ENCODE data around the gene CNTNAP2. TPM values are rescaled to one million over a fixed set of nuclear protein-coding genes. Genes with fewer than 3 reads are reported as not detected.

CNTNAP2 gene
- total RNA-seq, 4 donors from 2014 or later: 0.91 to 16.0 TPM; not detected in 2

DNA sequence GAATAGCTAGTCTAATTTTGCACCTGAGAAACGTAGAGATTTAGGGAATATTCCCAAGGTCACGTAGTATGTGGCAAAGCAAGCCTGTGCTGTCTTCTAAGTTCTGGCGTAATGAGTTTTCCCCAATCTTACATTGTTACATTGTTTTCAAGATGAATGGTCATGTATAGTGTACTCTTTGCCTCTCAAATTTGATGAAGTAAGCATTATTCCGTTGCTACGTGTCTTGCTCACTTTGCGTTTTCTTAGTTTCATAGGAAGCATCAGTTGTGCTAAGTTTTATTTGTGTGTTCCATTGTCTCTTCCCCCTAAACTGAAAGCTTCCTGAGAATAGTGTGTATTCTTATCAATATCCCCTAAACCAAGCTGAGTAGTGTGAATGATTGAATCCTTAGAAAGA, 1836.3 kb downstream of the CNTNAP2 start:
- no peak for DNase-seq
- no peak for TF ChIP-seq POLR2A (IDR thresholded peaks at IDR 0.05)
- TF ChIP-seq, protein P1, sequence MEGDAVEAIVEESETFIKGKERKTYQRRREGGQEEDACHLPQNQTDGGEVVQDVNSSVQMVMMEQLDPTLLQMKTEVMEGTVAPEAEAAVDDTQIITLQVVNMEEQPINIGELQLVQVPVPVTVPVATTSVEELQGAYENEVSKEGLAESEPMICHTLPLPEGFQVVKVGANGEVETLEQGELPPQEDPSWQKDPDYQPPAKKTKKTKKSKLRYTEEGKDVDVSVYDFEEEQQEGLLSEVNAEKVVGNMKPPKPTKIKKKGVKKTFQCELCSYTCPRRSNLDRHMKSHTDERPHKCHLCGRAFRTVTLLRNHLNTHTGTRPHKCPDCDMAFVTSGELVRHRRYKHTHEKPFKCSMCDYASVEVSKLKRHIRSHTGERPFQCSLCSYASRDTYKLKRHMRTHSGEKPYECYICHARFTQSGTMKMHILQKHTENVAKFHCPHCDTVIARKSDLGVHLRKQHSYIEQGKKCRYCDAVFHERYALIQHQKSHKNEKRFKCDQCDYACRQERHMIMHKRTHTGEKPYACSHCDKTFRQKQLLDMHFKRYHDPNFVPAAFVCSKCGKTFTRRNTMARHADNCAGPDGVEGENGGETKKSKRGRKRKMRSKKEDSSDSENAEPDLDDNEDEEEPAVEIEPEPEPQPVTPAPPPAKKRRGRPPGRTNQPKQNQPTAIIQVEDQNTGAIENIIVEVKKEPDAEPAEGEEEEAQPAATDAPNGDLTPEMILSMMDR (IDR thresholded peaks at IDR 0.05): no peak
- Histone ChIP-seq H3K27ac (no peak overlapping the region), H3K4me1 (no peaks in the 10 kb centered on the region), H3K27me3 (no peaks in the 10 kb centered on the region), H3K36me3 (no peaks in the 10 kb centered on the region), H3K4me3 (no peak overlapping the region), H3K9me3 (no peaks in the 10 kb centered on the region)
- intact Hi-C loops (cut with DNase I; ENCODE audit: low total_unique reads): no loop called here

DNA sequence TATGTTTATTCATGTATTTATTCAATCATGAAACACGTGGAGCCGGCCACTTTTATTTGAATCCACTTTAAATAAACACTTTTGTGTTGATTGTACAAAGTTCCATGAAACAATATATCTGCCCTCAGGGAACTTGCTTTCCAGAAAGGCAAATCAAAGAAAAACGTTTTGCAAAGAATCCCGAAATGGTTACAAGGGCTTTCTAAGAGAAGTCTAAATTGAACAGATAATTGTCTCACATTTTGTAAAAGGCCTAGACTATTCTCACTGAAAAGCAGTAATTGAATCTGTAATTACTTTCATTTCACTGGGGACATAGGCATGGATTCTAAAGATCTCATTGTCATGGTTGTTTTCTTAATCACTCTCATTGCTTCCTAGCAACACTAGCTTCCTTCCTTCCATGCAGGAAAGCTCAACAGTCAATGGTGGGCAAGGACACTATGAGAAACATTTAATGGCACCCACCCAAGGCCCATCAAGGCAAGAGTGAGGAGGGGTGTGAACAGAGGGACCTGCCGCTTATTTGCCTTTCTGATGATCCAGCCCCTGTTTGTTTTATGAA, 1851.5 kb downstream of the CNTNAP2 start:
- no peak overlapping the region for H3K27ac ChIP-seq
- no peak for TF ChIP-seq POLR2A (IDR thresholded peaks at IDR 0.05)
- TF ChIP-seq, protein P1 (IDR thresholded peaks at IDR 0.05): no peak
- H3K4me1 ChIP-seq: no peaks in the 10 kb centered on the region
- no peaks in the 10 kb centered on the region for H3K36me3 ChIP-seq
- no peak for DNase-seq
- intact Hi-C loops (cut with DNase I; ENCODE audit: low total_unique reads): no loop called here
- no peak overlapping the region for H3K4me3 ChIP-seq
- no peaks in the 10 kb centered on the region for H3K9me3 ChIP-seq
- H3K27me3 ChIP-seq: no peaks in the 10 kb centered on the region

DNA sequence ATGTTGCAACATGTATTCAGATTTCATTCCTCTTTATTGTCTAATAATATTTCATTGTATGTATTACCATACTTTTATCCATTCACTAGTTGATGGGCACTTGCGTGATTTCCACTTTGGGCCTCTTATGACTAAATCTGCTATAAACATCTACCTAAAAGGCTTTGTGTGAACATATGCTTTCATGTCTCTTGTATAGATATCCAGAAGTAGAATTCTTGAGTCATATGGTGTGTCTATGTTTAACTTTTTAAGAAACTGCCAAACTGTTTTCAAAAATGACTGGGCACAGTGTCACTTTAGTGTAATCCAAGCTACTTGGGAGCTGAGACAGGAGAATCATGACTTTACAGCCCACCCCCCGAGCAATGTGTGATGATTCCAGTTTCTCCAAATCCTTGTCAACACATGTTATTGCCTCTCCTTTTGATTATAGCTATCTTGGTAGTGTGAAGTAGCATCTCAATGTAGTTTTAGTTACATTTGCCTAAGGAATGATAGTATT, 1855.1 kb downstream of the CNTNAP2 start:
- intact Hi-C loops (cut with DNase I; ENCODE audit: low total_unique reads): no loop called here
- no peak for DNase-seq
- Histone ChIP-seq H3K4me3 (no peak overlapping the region), H3K27me3 (no peaks in the 10 kb centered on the region), H3K9me3 (no peaks in the 10 kb centered on the region), H3K4me1 (no peaks in the 10 kb centered on the region), H3K27ac (no peak overlapping the region), H3K36me3 (no peaks in the 10 kb centered on the region)
- no peak for TF ChIP-seq POLR2A (IDR thresholded peaks at IDR 0.05)
- TF ChIP-seq, protein P1 (IDR thresholded peaks at IDR 0.05): no peak

DNA sequence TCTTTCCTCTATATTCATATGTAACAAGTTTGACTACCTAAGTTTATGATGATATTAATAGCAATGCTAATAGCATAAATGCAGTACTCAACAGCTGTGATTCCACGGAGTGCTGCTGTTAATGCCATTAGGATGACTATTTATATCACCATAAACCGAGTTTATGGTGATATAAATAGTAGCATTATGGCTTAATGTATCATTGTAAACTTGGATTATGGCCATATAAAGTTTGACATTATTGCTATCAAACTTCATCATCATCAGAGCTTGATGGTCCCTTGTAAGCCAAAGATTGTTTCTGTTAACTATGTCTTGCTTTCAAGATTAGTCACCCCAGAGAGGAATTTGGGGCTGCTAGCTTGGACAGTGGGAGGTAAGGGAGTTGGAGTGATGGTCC, 1861.6 kb downstream of the CNTNAP2 start:
- intact Hi-C loops (cut with DNase I; ENCODE audit: low total_unique reads): no loop called here
- no peak for DNase-seq
- no peak overlapping the region for H3K27ac ChIP-seq
- H3K9me3 ChIP-seq: no peaks in the 10 kb centered on the region
- no peak for TF ChIP-seq POLR2A (IDR thresholded peaks at IDR 0.05)
- TF ChIP-seq, protein P1 (IDR thresholded peaks at IDR 0.05): no peak
- no peaks in the 10 kb centered on the region for H3K36me3 ChIP-seq
- no peaks in the 10 kb centered on the region for H3K27me3 ChIP-seq
- no peaks in the 10 kb centered on the region for H3K4me1 ChIP-seq
- no peak overlapping the region for H3K4me3 ChIP-seq

DNA sequence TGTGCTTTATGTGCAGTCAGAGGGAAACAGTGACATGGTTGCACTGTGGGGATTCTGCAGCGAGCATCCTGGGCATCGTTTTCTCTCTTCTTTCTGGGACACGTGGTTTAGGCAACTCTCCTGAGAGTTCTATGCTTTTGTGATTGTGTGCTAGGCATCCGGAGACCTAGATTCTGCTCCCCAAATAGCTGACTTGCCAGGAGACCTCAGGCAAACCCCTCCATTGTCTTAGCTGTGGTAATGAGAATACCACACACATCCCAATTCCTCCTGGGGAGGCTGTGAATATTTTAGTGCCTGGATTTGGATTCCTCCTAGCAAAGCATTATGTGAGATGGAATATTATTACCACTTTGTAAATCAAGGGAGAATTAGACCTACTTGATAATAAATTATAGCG, 1862.0 kb downstream of the CNTNAP2 start:
- DNase-seq: no peak
- Histone ChIP-seq H3K4me1 (no peaks in the 10 kb centered on the region), H3K4me3 (no peak overlapping the region), H3K36me3 (no peaks in the 10 kb centered on the region), H3K27me3 (no peaks in the 10 kb centered on the region), H3K27ac (no peak overlapping the region), H3K9me3 (no peaks in the 10 kb centered on the region)
- intact Hi-C loops (cut with DNase I; ENCODE audit: low total_unique reads): no loop called here
- TF ChIP-seq, protein P1 (IDR thresholded peaks at IDR 0.05): no peak
- no peak for TF ChIP-seq POLR2A (IDR thresholded peaks at IDR 0.05)

All from uterus (tissue), 4 donors.